ENCODE measurements around the gene GAPDHS.

DNA sequence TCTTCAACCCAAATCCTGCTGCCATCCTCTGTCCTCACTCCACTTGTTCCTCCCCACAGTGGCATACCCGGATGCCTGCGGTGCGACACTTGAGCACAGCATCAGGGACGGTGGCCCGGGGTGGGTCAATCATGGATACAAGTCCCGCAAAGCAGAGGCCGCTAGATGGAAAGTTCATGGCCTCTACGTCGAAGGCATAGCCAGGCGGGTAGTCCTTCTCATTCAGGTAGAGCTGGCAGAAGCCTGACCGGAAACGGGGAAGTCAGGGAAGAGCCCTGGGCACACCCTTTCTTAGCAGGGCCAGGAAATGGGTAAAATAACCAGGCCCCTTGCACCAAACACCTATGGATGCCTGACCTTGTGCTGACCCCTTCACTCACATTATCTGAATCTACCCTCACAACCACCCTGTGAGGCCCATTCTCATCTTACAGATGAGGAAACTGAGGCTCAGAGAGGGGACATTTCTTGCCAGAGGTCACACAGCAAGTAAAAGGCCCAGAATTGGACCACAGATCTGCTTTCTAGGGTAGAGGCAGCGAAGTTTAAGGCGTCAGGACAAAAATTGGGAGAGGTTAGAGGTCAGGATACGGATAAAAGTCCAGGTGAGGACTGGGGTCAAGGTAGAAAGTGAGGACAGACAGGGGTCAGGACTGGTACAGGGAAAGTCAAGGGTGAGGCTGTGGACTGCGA is 23.7 kb downstream of the GAPDHS start:
- TF ChIP-seq CTCF (conservative IDR thresholded peaks at IDR 0.05 in 1 of 2, IDR thresholded peaks at IDR 0.05 in 1 of 2; ENCODE audit: extremely low read depth in 1 of 2, insufficient read depth in 1 of 2, low read depth in 1 of 2, low read length in 2 of 2) (no peak), EZH2 (IDR thresholded peaks at IDR 0.05; ENCODE audit: borderline replicate concordance, low read length) (no peak)
